ENCODE measurements around the gene SH3BP1.
A peak's percentile ranks its signal among the peaks of the same experiment; 100 is the strongest.

Gene SH3BP1

GRCh38 chr22:37659066-37659896 is 19.8 kb downstream of the SH3BP1 start:
- Histone ChIP-seq H3K9ac (ENCODE audit: low read length) (peak overlapping the region; percentile 34), H3K36me3 (ENCODE audit: control insufficient read depth, insufficient read depth, low read length) (no peaks in the 10 kb centered on the region), H3K4me3 (ENCODE audit: low read length) (peak overlapping the region; percentile 46), H3K9me3 (ENCODE audit: control insufficient read depth, low read length) (no peaks in the 10 kb centered on the region), H3K4me1 (ENCODE audit: control insufficient read depth, insufficient read depth, low read length) (peaks cover 32% of the 10 kb centered on the region), H3K27me3 (ENCODE audit: control insufficient read depth, insufficient read depth, low read length) (no peaks in the 10 kb centered on the region)

GRCh38 chr22:37659897-37660708 is 20.6 kb downstream of the SH3BP1 start:
- H3K27me3 ChIP-seq (ENCODE audit: control insufficient read depth, insufficient read depth, low read length), result no peaks in the 10 kb centered on the region
- peak overlapping the region; percentile 46 for H3K4me3 ChIP-seq (ENCODE audit: low read length)
- H3K9ac ChIP-seq (ENCODE audit: low read length), result no peak overlapping the region
- peaks cover 32% of the 10 kb centered on the region for H3K4me1 ChIP-seq (ENCODE audit: control insufficient read depth, insufficient read depth, low read length)
- no peaks in the 10 kb centered on the region for H3K36me3 ChIP-seq (ENCODE audit: control insufficient read depth, insufficient read depth, low read length)
- no peaks in the 10 kb centered on the region for H3K9me3 ChIP-seq (ENCODE audit: control insufficient read depth, low read length)

GRCh38 chr22:37660709-37661045 is 21.2 kb downstream of the SH3BP1 start:
- no peaks in the 10 kb centered on the region for H3K36me3 ChIP-seq (ENCODE audit: control insufficient read depth, insufficient read depth, low read length)
- no peaks in the 10 kb centered on the region for H3K9me3 ChIP-seq (ENCODE audit: control insufficient read depth, low read length)
- H3K27me3 ChIP-seq (ENCODE audit: control insufficient read depth, insufficient read depth, low read length), result no peaks in the 10 kb centered on the region
- no peak overlapping the region for H3K9ac ChIP-seq (ENCODE audit: low read length)
- peaks cover 32% of the 10 kb centered on the region for H3K4me1 ChIP-seq (ENCODE audit: control insufficient read depth, insufficient read depth, low read length)
- no peak overlapping the region for H3K4me3 ChIP-seq (ENCODE audit: low read length)

- peaks cover 32% of the 10 kb centered on the region for H3K4me1 ChIP-seq (ENCODE audit: control insufficient read depth, insufficient read depth, low read length)
- H3K27me3 ChIP-seq (ENCODE audit: control insufficient read depth, insufficient read depth, low read length), result no peaks in the 10 kb centered on the region
- no peak overlapping the region for H3K4me3 ChIP-seq (ENCODE audit: low read length)
- H3K36me3 ChIP-seq (ENCODE audit: control insufficient read depth, insufficient read depth, low read length), result no peaks in the 10 kb centered on the region
- H3K9me3 ChIP-seq (ENCODE audit: control insufficient read depth, low read length), result no peaks in the 10 kb centered on the region
- peak overlapping the region; percentile 50 for H3K9ac ChIP-seq (ENCODE audit: low read length)
Observed at GRCh38 chr22:37661160-37661924, 21.9 kb downstream of the SH3BP1 start.

- Histone ChIP-seq H3K27me3 (ENCODE audit: control insufficient read depth, insufficient read depth, low read length) (no peaks in the 10 kb centered on the region), H3K9ac (ENCODE audit: low read length) (no peak overlapping the region), H3K9me3 (ENCODE audit: control insufficient read depth, low read length) (no peaks in the 10 kb centered on the region), H3K4me3 (ENCODE audit: low read length) (no peak overlapping the region), H3K4me1 (ENCODE audit: control insufficient read depth, insufficient read depth, low read length) (peaks cover 32% of the 10 kb centered on the region), H3K36me3 (ENCODE audit: control insufficient read depth, insufficient read depth, low read length) (no peaks in the 10 kb centered on the region)
Observed at GRCh38 chr22:37662039-37662438, 22.6 kb downstream of the SH3BP1 start.

GRCh38 chr22:37663521-37664140 is 24.2 kb downstream of the SH3BP1 start:
- peaks cover 24% of the 10 kb centered on the region for H3K4me1 ChIP-seq (ENCODE audit: control insufficient read depth, insufficient read depth, low read length)
- H3K9ac ChIP-seq (ENCODE audit: low read length), result no peak overlapping the region
- no peak overlapping the region for H3K4me3 ChIP-seq (ENCODE audit: low read length)
- H3K27me3 ChIP-seq (ENCODE audit: control insufficient read depth, insufficient read depth, low read length), result no peaks in the 10 kb centered on the region
- no peaks in the 10 kb centered on the region for H3K36me3 ChIP-seq (ENCODE audit: control insufficient read depth, insufficient read depth, low read length)
- H3K9me3 ChIP-seq (ENCODE audit: control insufficient read depth, low read length), result no peaks in the 10 kb centered on the region

GRCh38 chr22:37664249-37665101 is 25.0 kb downstream of the SH3BP1 start:
- Histone ChIP-seq H3K9ac (ENCODE audit: low read length) (no peak overlapping the region), H3K4me1 (ENCODE audit: control insufficient read depth, insufficient read depth, low read length) (peaks cover 21% of the 10 kb centered on the region)

GRCh38 chr22:37665487-37665886 is 26.0 kb downstream of the SH3BP1 start:
- H3K4me1 ChIP-seq (ENCODE audit: control insufficient read depth, insufficient read depth, low read length), result peaks cover 11% of the 10 kb centered on the region
- H3K4me3 ChIP-seq (ENCODE audit: low read length), result no peak overlapping the region

More at GRCh38 chr22:37664249-37665101, 25.0 kb downstream of the SH3BP1 start:
- no peaks in the 10 kb centered on the region for H3K27me3 ChIP-seq (ENCODE audit: control insufficient read depth, insufficient read depth, low read length)
- no peaks in the 10 kb centered on the region for H3K36me3 ChIP-seq (ENCODE audit: control insufficient read depth, insufficient read depth, low read length)
- H3K9me3 ChIP-seq (ENCODE audit: control insufficient read depth, low read length), result no peaks in the 10 kb centered on the region
- no peak overlapping the region for H3K4me3 ChIP-seq (ENCODE audit: low read length)

GRCh38 chr22:37669586-37669985 is 30.1 kb downstream of the SH3BP1 start:
- no peak overlapping the region for H3K9ac ChIP-seq (ENCODE audit: low read length)
- peaks cover 8% of the 10 kb centered on the region for H3K4me1 ChIP-seq (ENCODE audit: control insufficient read depth, insufficient read depth, low read length)
- H3K27me3 ChIP-seq (ENCODE audit: control insufficient read depth, insufficient read depth, low read length), result no peaks in the 10 kb centered on the region
- no peak overlapping the region for H3K4me3 ChIP-seq (ENCODE audit: low read length)
- no peaks in the 10 kb centered on the region for H3K9me3 ChIP-seq (ENCODE audit: control insufficient read depth, low read length)
- H3K36me3 ChIP-seq (ENCODE audit: control insufficient read depth, insufficient read depth, low read length), result no peaks in the 10 kb centered on the region

More at GRCh38 chr22:37665487-37665886, 26.0 kb downstream of the SH3BP1 start:
- Histone ChIP-seq H3K9ac (ENCODE audit: low read length) (no peak overlapping the region), H3K36me3 (ENCODE audit: control insufficient read depth, insufficient read depth, low read length) (no peaks in the 10 kb centered on the region), H3K27me3 (ENCODE audit: control insufficient read depth, insufficient read depth, low read length) (no peaks in the 10 kb centered on the region), H3K9me3 (ENCODE audit: control insufficient read depth, low read length) (no peaks in the 10 kb centered on the region)

- Histone ChIP-seq H3K36me3 (ENCODE audit: control insufficient read depth, insufficient read depth, low read length) (no peaks in the 10 kb centered on the region), H3K4me3 (ENCODE audit: low read length) (no peak overlapping the region), H3K9ac (ENCODE audit: low read length) (no peak overlapping the region), H3K4me1 (ENCODE audit: control insufficient read depth, insufficient read depth, low read length) (peaks cover 36% of the 10 kb centered on the region), H3K9me3 (ENCODE audit: control insufficient read depth, low read length) (no peaks in the 10 kb centered on the region), H3K27me3 (ENCODE audit: control insufficient read depth, insufficient read depth, low read length) (no peaks in the 10 kb centered on the region)
Observed at GRCh38 chr22:37672206-37672919, 32.9 kb downstream of the SH3BP1 start.

Data from mucosa of stomach (tissue), 1 donor.